T-helper 1 cell treated with Interleukin-12 subunit alpha and Interleukin-12 subunit beta and Interleukin-4 antibody, amounts not matched to agents 30 ng/mL and 1 ng/mL, for 36 hours (primary cell): ENCODE results near the gene AHSA1. TPM values are rescaled to one million over a fixed set of nuclear protein-coding genes. Genes with fewer than 3 reads are reported as not detected.
"Not testable (repeated sequence)": the region's sequence is repeated elsewhere in the genome, so short reads cannot be mapped to it uniquely, and the experiment has no call there.

Experiments used
- intact Hi-C: fragments of 100-400 bp; cut with micrococcal nuclease; formaldehyde crosslinking; loops from one replicate; pipeline ENCODE4 v1.15.1; 2024
- total RNA-seq: library from RNA; stranded (reverse); gene quantifications from 2 replicates; pipeline ENCODE4 v1.2.3, GENCODE V29; 2022

The AHSA1 gene
- 159 and 180 TPM in 2 replicates for total RNA-seq

- intact Hi-C loops, result loop anchor here (1.0 to 5.0 kb wide), 17 partner anchors 41 to 1795 kb away; partner anchors contain the start of genes ADCK1, ALKBH1, CIPC and ERG28
Observed at GRCh38 chr14:77457522-77458248, at the start of gene AHSA1, which contains the start of gene VIPAS39. Gene AHSA1, plus strand, starts transcription at chr14:77458093. Its CDS starts 97 bp downstream, at chr14:77458190. Gene VIPAS39, minus strand, starts transcription at chr14:77457601. Its CDS starts 3,499 bp downstream, at chr14:77454102.

GRCh38 chr14:77409131-77409533 lies 48.8 kb upstream of the AHSA1 start:
- intact Hi-C loops, result no loop called here

- intact Hi-C loops, result not testable (repeated sequence)
Observed at GRCh38 chr14:77415403-77416030, 42.4 kb upstream of the AHSA1 start.

- intact Hi-C loops, result not testable (repeated sequence)
Observed at GRCh38 chr14:77416098-77416497, 41.8 kb upstream of the AHSA1 start.

- intact Hi-C loops, result no loop called here
Observed at GRCh38 chr14:77416836-77417235, 41.1 kb upstream of the AHSA1 start.

GRCh38 chr14:77421201-77421600 lies 36.7 kb upstream of the AHSA1 start:
- intact Hi-C loops, result no loop called here

- intact Hi-C loops, result no loop called here
Observed at GRCh38 chr14:77423423-77423822, 34.5 kb upstream of the AHSA1 start, which contains the start of gene NOXRED1. Gene NOXRED1, minus strand, starts transcription at chr14:77423523. Its CDS starts 634 bp downstream, at chr14:77422889.

GRCh38 chr14:77424862-77425261 lies 33.0 kb upstream of the AHSA1 start:
- intact Hi-C loops, result no loop called here

GRCh38 chr14:77426396-77426795 lies 31.5 kb upstream of the AHSA1 start:
- intact Hi-C loops, result no loop called here

- intact Hi-C loops, result no loop called here
Observed at GRCh38 chr14:77436042-77436441, 21.9 kb upstream of the AHSA1 start.

GRCh38 chr14:77438596-77438995 lies 19.3 kb upstream of the AHSA1 start:
- intact Hi-C loops, result no loop called here

GRCh38 chr14:77439861-77440260 lies 18.0 kb upstream of the AHSA1 start:
- intact Hi-C loops, result no loop called here

- intact Hi-C loops, result no loop called here
Observed at GRCh38 chr14:77442196-77442595, 15.7 kb upstream of the AHSA1 start.

GRCh38 chr14:77455966-77456640 lies 1.8 kb upstream of the AHSA1 start:
- intact Hi-C loops, result loop anchor here (5.0 kb wide), 3 partner anchors 511 to 1794 kb away; partner anchors contain the start of genes ERG28, IFT43 and TTLL5

GRCh38 chr14:77457115-77457521 lies 775 bp upstream of the AHSA1 start:
- intact Hi-C loops, result loop anchor here (1.0 to 5.0 kb wide), 15 partner anchors 80 to 1795 kb away; partner anchors contain the start of genes ADCK1, ALKBH1, CIPC and ERG28

- intact Hi-C loops, result loop anchor here (1.0 to 5.0 kb wide), 5 partner anchors 40 to 1796 kb away; partner anchors contain the start of genes ERG28, IFT43, ISM2 and TTLL5
Observed at GRCh38 chr14:77458249-77458950, 507 bp downstream of the AHSA1 start.

GRCh38 chr14:77459072-77459723 lies 1.3 kb downstream of the AHSA1 start:
- intact Hi-C loops, result loop anchor here (2.0 to 5.0 kb wide), 4 partner anchors 418 to 1797 kb away; partner anchors contain the start of genes ERG28, IFT43 and TTLL5

GRCh38 chr14:77467801-77468200 lies 9.9 kb downstream of the AHSA1 start:
- intact Hi-C loops, result no loop called here

GRCh38 chr14:77469067-77469505 lies 11.2 kb downstream of the AHSA1 start:
- intact Hi-C loops, result no loop called here

GRCh38 chr14:77469539-77469938 lies 11.6 kb downstream of the AHSA1 start:
- intact Hi-C loops, result no loop called here
